Spleen (tissue), 11 donors: ENCODE results near the gene PITPNC1. TPM values are rescaled to one million over a fixed set of nuclear protein-coding genes. Genes with fewer than 3 reads are reported as not detected.

ENCODE experiments used
- DNase-seq: peaks from one replicate; pipeline ENCODE4 v3.0.0-alpha.2; 2020
- H3K27ac ChIP-seq, 8 donors: fragments of 200-600 bp; sonication (generic) in 7 of 8; 1 replicate in 4 of 8; 2 replicates in 4 of 8; pipeline versions ENCODE4 v1.5.0 to v1.8.0; 2016 to 2021; ENCODE audit warnings: inconsistent platforms in 4 of 8, mild to moderate bottlenecking in 4 of 8, moderate library complexity in 1 of 8
- H3K27me3 ChIP-seq, 7 donors: fragments of 200-600 bp; sonication (generic) in 6 of 7; replicated peaks in 1 of 7; 1 replicate in 4 of 7; 2 replicates in 3 of 7; pipeline versions ENCODE4 v1.5.0 to v1.8.0; 2016 to 2021; ENCODE audit warnings: inconsistent platforms in 3 of 7, mild to moderate bottlenecking in 1 of 7
- H3K36me3 ChIP-seq, 6 donors: fragments of 200-600 bp; sonication (generic) in 5 of 6; 1 replicate in 4 of 6; 2 replicates in 2 of 6; pipeline versions ENCODE4 v1.5.0 to v1.8.0; 2016 to 2021; ENCODE audit warnings: inconsistent platforms in 2 of 6
- H3K4me1 ChIP-seq, 6 donors: fragments of 200-600 bp; sonication (generic) in 5 of 6; 1 replicate in 3 of 6; 2 replicates in 3 of 6; pipeline versions ENCODE4 v1.5.0 to v1.8.0; 2016 to 2021; ENCODE audit warnings: inconsistent platforms in 3 of 6
- H3K4me3 ChIP-seq, 8 donors: fragments of 200-600 bp; sonication (generic) in 7 of 8; 1 replicate in 4 of 8; 2 replicates in 4 of 8; pipeline versions ENCODE4 v1.5.0 to v1.8.0; 2016 to 2021; ENCODE audit warnings: inconsistent platforms in 4 of 8, mild to moderate bottlenecking in 4 of 8, moderate library complexity in 2 of 8
- H3K9me3 ChIP-seq, 8 donors: fragments of 200-600 bp; sonication (generic) in 7 of 8; 1 replicate in 4 of 8; 2 replicates in 4 of 8; pipeline versions ENCODE4 v1.5.0 to v1.8.0; 2016 to 2021; ENCODE audit warnings: inconsistent platforms in 4 of 8
- POLR2A ChIP-seq, 3 donors: fragments of 450-650 bp; IDR thresholded peaks; one replicate each; pipeline ENCODE4 v1.5.1; 2017; ENCODE audit warnings: antibody characterized with exemption in 3 of 3, mild to moderate bottlenecking in 1 of 3
- POLR2AphosphoS5 ChIP-seq, 3 donors: sonication (generic); formaldehyde crosslinking; IDR thresholded peaks; one replicate each; pipeline ENCODE4 v1.5.1; 2017; ENCODE audit warnings: antibody characterized with exemption in 3 of 3
- WGBS, 5 donors: extraction: QIAGEN DNeasy Blood & Tissue Kit in 3 of 5; methylation state at CpG; one replicate each; pipeline versions ENCODE4 v1.1.5 to v1.1.7; 2013 to 2018; 5-methylcytosine and 5-hydroxymethylcytosine counted together
- intact Hi-C: fragments of 100-400 bp; cut with DNase I; formaldehyde crosslinking; loops from one replicate; pipeline ENCODE4 v1.15.0; 2023; ENCODE audit warnings: low total_unique reads
- polyA plus RNA-seq, 3 donors: library from polyadenylated mRNA; stranded (reverse); fragments of 200-250 nt; gene quantifications; one replicate each; pipeline ENCODE4 v1.2.1, GENCODE V29; 2013
- total RNA-seq, 7 donors: library from RNA; depleted of rRNA in 3 of 7; stranded (reverse); fragments of >200 nt in 3 of 7; fragmentation: NEBNext Ultra II Directional in 4 of 7; extraction: Animal tissue kit (Norgen Biotek cat#: 25700) in 4 of 7; gene quantifications; one replicate each; pipeline versions ENCODE4 v1.1.0 to v1.2.1, GENCODE V29; 2016 to 2021
- TF ChIP-seq, protein P1 (sequence below), 11 experiments: fragments of 200-600 bp in 7 of 11; fragments of 450-650 bp in 4 of 11; sonication (generic) in 4 of 11; IDR thresholded peaks in 8 of 11; conservative IDR thresholded peaks in 3 of 11; 1 replicate in 7 of 11; 2 replicates in 4 of 11; pipeline versions ENCODE4 v1.4.0 to v1.8.0; 2016 to 2021; ENCODE audit warnings: antibody characterized with exemption in 11 of 11, inconsistent platforms in 4 of 11, mild to moderate bottlenecking in 1 of 11
- donor health status: healthy with polysubstance abuse.
- donor health status: DM: no; HTN: no; CAD: no; lungs with moderate emphysema.
- donor health status: DM: no; HTN: no; CAD: no.
- donor health status: Bipolar disorder and iron deficiency.
- donor health status: healthy.
- donor health status: DM: no; HTN: no; CAD: no.
- donor health status: DM: yes; HTN: yes; CAD: no.

The PITPNC1 gene
- total and polyA plus RNA-seq, 10 donors = 5.8 to 33.8 (median 18.8) TPM

GRCh38 chr17:67503184-67503583 lies 126.1 kb downstream of the PITPNC1 start:
- H3K9me3 ChIP-seq = peaks cover 0 to 13% (median 8%) of the 10 kb centered on the region in 8 donors
- TF ChIP-seq, protein P1, sequence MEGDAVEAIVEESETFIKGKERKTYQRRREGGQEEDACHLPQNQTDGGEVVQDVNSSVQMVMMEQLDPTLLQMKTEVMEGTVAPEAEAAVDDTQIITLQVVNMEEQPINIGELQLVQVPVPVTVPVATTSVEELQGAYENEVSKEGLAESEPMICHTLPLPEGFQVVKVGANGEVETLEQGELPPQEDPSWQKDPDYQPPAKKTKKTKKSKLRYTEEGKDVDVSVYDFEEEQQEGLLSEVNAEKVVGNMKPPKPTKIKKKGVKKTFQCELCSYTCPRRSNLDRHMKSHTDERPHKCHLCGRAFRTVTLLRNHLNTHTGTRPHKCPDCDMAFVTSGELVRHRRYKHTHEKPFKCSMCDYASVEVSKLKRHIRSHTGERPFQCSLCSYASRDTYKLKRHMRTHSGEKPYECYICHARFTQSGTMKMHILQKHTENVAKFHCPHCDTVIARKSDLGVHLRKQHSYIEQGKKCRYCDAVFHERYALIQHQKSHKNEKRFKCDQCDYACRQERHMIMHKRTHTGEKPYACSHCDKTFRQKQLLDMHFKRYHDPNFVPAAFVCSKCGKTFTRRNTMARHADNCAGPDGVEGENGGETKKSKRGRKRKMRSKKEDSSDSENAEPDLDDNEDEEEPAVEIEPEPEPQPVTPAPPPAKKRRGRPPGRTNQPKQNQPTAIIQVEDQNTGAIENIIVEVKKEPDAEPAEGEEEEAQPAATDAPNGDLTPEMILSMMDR (IDR thresholded peaks at IDR 0.05 in 8 of 11, conservative IDR thresholded peaks at IDR 0.05 in 3 of 11) = no peak
- TF ChIP-seq POLR2A (IDR thresholded peaks at IDR 0.05) (no peak), POLR2AphosphoS5 (IDR thresholded peaks at IDR 0.05) (no peak)
- H3K4me3 ChIP-seq = no peak overlapping the region
- H3K36me3 ChIP-seq = no peaks in the 10 kb centered on the region
- H3K27me3 ChIP-seq = no peaks in the 10 kb centered on the region
- no peak overlapping the region for H3K27ac ChIP-seq
- DNase-seq = no peak
- intact Hi-C loops = no loop called here
- peaks cover 0 to 20% (median 0%) of the 10 kb centered on the region in 6 donors for H3K4me1 ChIP-seq
- WGBS, 5 donors = 72 to 93% (median 85%) methylated on average over 1 of the region's 1 CpG

- Histone ChIP-seq H3K4me1 (peaks cover 0 to 20% (median 0%) of the 10 kb centered on the region in 6 donors), H3K36me3 (no peaks in the 10 kb centered on the region), H3K27ac (no peak overlapping the region), H3K9me3 (peaks cover 0 to 17% (median 8%) of the 10 kb centered on the region in 8 donors), H3K27me3 (no peaks in the 10 kb centered on the region), H3K4me3 (no peak overlapping the region)
- intact Hi-C loops = no loop called here
- TF ChIP-seq POLR2AphosphoS5 (IDR thresholded peaks at IDR 0.05) (no peak), POLR2A (IDR thresholded peaks at IDR 0.05) (no peak)
- TF ChIP-seq, protein P1 (IDR thresholded peaks at IDR 0.05 in 8 of 11, conservative IDR thresholded peaks at IDR 0.05 in 3 of 11) = no peak
- DNase-seq = no peak
- 41 to 73% (median 65%) methylated on average over 2 of the region's 2 CpGs for WGBS, 5 donors
Observed at GRCh38 chr17:67503739-67504138, 126.7 kb downstream of the PITPNC1 start.

DNA sequence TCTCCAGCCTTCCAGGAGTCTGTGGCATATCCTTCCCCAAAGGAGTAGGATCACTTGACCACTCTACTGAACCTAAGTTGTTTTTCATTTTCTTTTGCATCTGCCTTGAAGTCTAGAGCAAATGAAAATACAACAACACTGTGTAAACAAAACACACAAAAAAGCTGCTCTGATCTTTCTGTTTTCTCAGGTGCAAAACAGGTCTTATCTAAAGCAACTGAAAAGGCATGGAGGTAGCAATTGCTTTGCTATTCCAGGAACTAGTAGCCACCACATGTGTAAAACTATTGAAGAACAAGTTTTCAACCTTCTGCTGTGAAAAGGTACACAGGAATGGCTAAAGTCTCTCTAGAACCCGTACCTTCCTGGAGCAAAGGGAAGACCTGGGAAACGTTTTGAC lies 127.1 kb downstream of the PITPNC1 start:
- Histone ChIP-seq H3K4me3 (no peak overlapping the region), H3K9me3 (peaks cover 0 to 17% (median 8%) of the 10 kb centered on the region in 8 donors), H3K27me3 (no peaks in the 10 kb centered on the region), H3K27ac (no peak overlapping the region), H3K36me3 (no peaks in the 10 kb centered on the region), H3K4me1 (peaks cover 0 to 23% (median 0%) of the 10 kb centered on the region in 6 donors)
- WGBS, 5 donors = 76 to 83% (median 77%) methylated on average over 2 of the region's 2 CpGs
- DNase-seq = no peak
- TF ChIP-seq POLR2A (IDR thresholded peaks at IDR 0.05) (no peak), POLR2AphosphoS5 (IDR thresholded peaks at IDR 0.05) (no peak)
- TF ChIP-seq, protein P1 (IDR thresholded peaks at IDR 0.05 in 8 of 11, conservative IDR thresholded peaks at IDR 0.05 in 3 of 11) = no peak
- intact Hi-C loops = no loop called here

DNA sequence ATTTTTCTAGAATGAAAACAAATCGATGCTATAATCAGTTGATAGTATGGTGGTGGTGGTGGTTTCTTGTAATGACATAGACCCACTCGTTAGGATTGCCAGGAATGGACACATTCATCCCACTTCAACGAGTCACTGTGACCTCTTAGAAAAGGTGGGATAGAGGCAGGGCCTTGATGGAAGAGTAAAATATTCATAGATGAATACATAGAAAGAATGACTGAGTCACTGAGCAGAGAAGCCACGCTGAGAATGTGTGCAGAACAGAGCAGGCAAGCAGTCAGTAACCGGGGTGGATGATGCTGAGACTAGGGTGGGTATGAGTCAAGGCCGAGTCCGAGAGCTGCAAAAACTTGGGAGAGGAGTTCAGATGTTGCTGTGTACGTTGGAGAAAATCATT lies 129.9 kb downstream of the PITPNC1 start:
- H3K4me3 ChIP-seq = no peak overlapping the region
- H3K4me1 ChIP-seq = peaks cover 0 to 37% (median 7%) of the 10 kb centered on the region in 6 donors
- 88 to 96% (median 95%) methylated on average over 8 of the region's 8 CpGs for WGBS, 5 donors
- H3K27me3 ChIP-seq = no peaks in the 10 kb centered on the region
- TF ChIP-seq, protein P1 (IDR thresholded peaks at IDR 0.05 in 8 of 11, conservative IDR thresholded peaks at IDR 0.05 in 3 of 11) = no peak
- no peak for TF ChIP-seq POLR2A (IDR thresholded peaks at IDR 0.05)
- no peak for TF ChIP-seq POLR2AphosphoS5 (IDR thresholded peaks at IDR 0.05)
- intact Hi-C loops = no loop called here
- peaks cover 0 to 17% (median 8%) of the 10 kb centered on the region in 8 donors for H3K9me3 ChIP-seq
- DNase-seq = no peak
- H3K36me3 ChIP-seq = no peaks in the 10 kb centered on the region
- H3K27ac ChIP-seq = no peak overlapping the region
